PC-3 (cell line): ENCODE measurements around the gene IFIT1. TPM values are rescaled to one million over a fixed set of nuclear protein-coding genes. Genes with fewer than 3 reads are reported as not detected.

ENCODE experiments used
- ATAC-seq: fragments of 200-7000 bp; cut with Tn5 transposase; 2 replicates; pipeline ENCODE4 v1.9.1; 2020; ENCODE audit warnings: mild to moderate bottlenecking, moderate library complexity
- BruUV-seq: library from RNA; stranded (reverse); fragments of 400-500 nt; replicated peaks from 2 replicates; lab custom pipeline; 2021; lab: Mats Ljungman, UMichigan
- CTCF ChIA-PET: fragments of 300-600 bp; sonication (Branson Sonifier 250); formaldehyde crosslinking; loops from one replicate; lab custom pipeline; 2022; ENCODE audit warnings: antibody characterized with exemption; lab: Charles Lee
- POLR2A ChIA-PET: fragments of 300-600 bp; sonication (Branson Sonifier 250); formaldehyde crosslinking; loops from one replicate; lab custom pipeline; 2022; ENCODE audit warnings: antibody characterized with exemption; ENCODE audit not compliant: unreplicated experiment; lab: Charles Lee
- DNase-seq: peaks from one replicate; pipeline ENCODE4 v3.0.0-alpha.2; 2015
- H2AFZ ChIP-seq: fragments of 300-600 bp; sonication (generic); 2 replicates; pipeline ENCODE4 v1.6.0; 2016; ENCODE audit warnings: antibody characterized with exemption, low read length
- H3F3A ChIP-seq: fragments of 300-600 bp; sonication (generic); one replicate; pipeline ENCODE4 v1.6.0; 2017; ENCODE audit warnings: antibody characterized with exemption, low read length, control low read depth, mild to moderate bottlenecking; ENCODE audit not compliant: unreplicated experiment
- H3K27ac ChIP-seq: fragments of 300-600 bp; sonication (generic); 2 replicates; pipeline ENCODE4 v1.5.1; 2016; ENCODE audit warnings: mild to moderate bottlenecking, low read length
- H3K27me3 ChIP-seq: fragments of 300-600 bp; sonication (generic); 2 replicates; pipeline ENCODE4 v1.6.1; 2016; ENCODE audit warnings: low read length, mixed read lengths
- H3K36me3 ChIP-seq: fragments of 300-600 bp; sonication (generic); 2 replicates; pipeline ENCODE4 v1.6.1; 2016; ENCODE audit warnings: low read depth, mixed run types, low read length, mixed read lengths
- H3K4me1 ChIP-seq: fragments of 300-600 bp; sonication (generic); 2 replicates; pipeline ENCODE4 v1.5.1; 2016; ENCODE audit warnings: low read length; ENCODE audit not compliant: insufficient read depth
- H3K4me2 ChIP-seq: fragments of 300-600 bp; sonication (generic); 2 replicates; pipeline ENCODE4 v1.6.0; 2016; ENCODE audit warnings: low read length
- H3K4me3 ChIP-seq: fragments of 300-600 bp; sonication (generic); 2 replicates; pipeline ENCODE4 v1.5.1; 2016; ENCODE audit warnings: mild to moderate bottlenecking, low read length, mixed read lengths
- H3K79me2 ChIP-seq: fragments of 300-600 bp; sonication (generic); 2 replicates; pipeline ENCODE4 v1.6.1; 2017; ENCODE audit warnings: low read length, mixed read lengths
- H3K9ac ChIP-seq: fragments of 300-600 bp; sonication (generic); 2 replicates; pipeline ENCODE4 v1.6.0; 2016; ENCODE audit warnings: mild to moderate bottlenecking, low read length
- H3K9me2 ChIP-seq: fragments of 300-600 bp; sonication (generic); replicated peaks from 2 replicates; pipeline ENCODE4 v1.6.1; 2016; ENCODE audit warnings: mixed run types, low read length, mixed read lengths
- H3K9me3 ChIP-seq: fragments of 300-600 bp; sonication (generic); 2 replicates; pipeline ENCODE4 v1.6.1; 2016; ENCODE audit warnings: low read length, mixed read lengths
- H4K20me1 ChIP-seq: fragments of 300-600 bp; sonication (generic); 2 replicates; pipeline ENCODE4 v1.6.1; 2016; ENCODE audit warnings: low read length, mixed read lengths
- CTCF ChIP-seq: fragments of 300-600 bp; sonication (generic); conservative IDR thresholded peaks from 2 replicates; pipeline ENCODE4 v1.5.1; 2017; ENCODE audit warnings: antibody characterized with exemption, low read depth, mild to moderate bottlenecking, low read length
- EZH2 ChIP-seq: fragments of 300-600 bp; sonication (generic); IDR thresholded peaks from one replicate; pipeline ENCODE4 v1.6.1; 2017; ENCODE audit warnings: antibody characterized with exemption, mild to moderate bottlenecking, low read length; ENCODE audit not compliant: unreplicated experiment
- EZH2phosphoT487 ChIP-seq: fragments of 300-600 bp; sonication (generic); IDR thresholded peaks from 2 replicates; pipeline ENCODE4 v1.6.1; 2018; ENCODE audit warnings: mild to moderate bottlenecking, antibody characterized with exemption, low read length, borderline replicate concordance
- intact Hi-C: fragments of 100-400 bp; cut with micrococcal nuclease; formaldehyde crosslinking; loops from 2 replicates; pipeline ENCODE4 v1.9.0; 2023
- total RNA-seq: library from RNA; depleted of rRNA; stranded (reverse); fragments of >200 nt; gene quantifications from 2 replicates; pipeline ENCODE4 v1.2.3, GENCODE V29; 2014

IFIT1 gene
- total RNA-seq, 1 experiment from 2014 or later = 19.6 TPM

GRCh38 chr10:89379103-89379502 lies 13.3 kb upstream of the IFIT1 start:
- intact Hi-C loops = no loop called here
- POLR2A ChIA-PET = interaction anchor here (0.6 kb wide), 1 partner anchor 189 kb away, joined by 3 read pairs; no protein-coding TSS in a partner anchor
- no peak overlapping the region for H3K4me2 ChIP-seq

GRCh38 chr10:89382757-89383156 lies 9.7 kb upstream of the IFIT1 start:
- Histone ChIP-seq H3K36me3 (no peaks in the 10 kb centered on the region), H2AFZ (no peak overlapping the region), H3K79me2 (no peaks in the 10 kb centered on the region), H3K27me3 (no peaks in the 10 kb centered on the region), H3K4me3 (no peak overlapping the region), H3K4me1 (peaks cover 10% of the 10 kb centered on the region), H3K4me2 (no peak overlapping the region), H3K27ac (no peak overlapping the region), H3K9ac (no peak overlapping the region), H3F3A (no peaks in the 10 kb centered on the region), H4K20me1 (no peaks in the 10 kb centered on the region), H3K9me2 (no peaks in the 10 kb centered on the region), H3K9me3 (no peaks in the 10 kb centered on the region)
- CTCF ChIA-PET = no interaction called here
- BruUV-seq = no TSS peak
- no peak for TF ChIP-seq CTCF
- no peak for TF ChIP-seq EZH2phosphoT487
- no peak for TF ChIP-seq EZH2
- POLR2A ChIA-PET = no interaction called here
- no peak for ATAC-seq
- no peak for DNase-seq
- intact Hi-C loops = no loop called here

More at GRCh38 chr10:89379103-89379502, 13.3 kb upstream of the IFIT1 start:
- Histone ChIP-seq H3K4me1 (peaks cover 11% of the 10 kb centered on the region), H3F3A (no peaks in the 10 kb centered on the region), H3K9ac (no peak overlapping the region), H2AFZ (no peak overlapping the region), H3K27me3 (no peaks in the 10 kb centered on the region), H3K9me2 (no peaks in the 10 kb centered on the region), H3K9me3 (no peaks in the 10 kb centered on the region), H3K79me2 (no peaks in the 10 kb centered on the region), H3K27ac (no peak overlapping the region), H4K20me1 (no peaks in the 10 kb centered on the region), H3K36me3 (no peaks in the 10 kb centered on the region), H3K4me3 (no peak overlapping the region)
- ATAC-seq (no peak), DNase-seq (no peak)
- no peak for TF ChIP-seq EZH2phosphoT487
- no peak for TF ChIP-seq CTCF
- TF ChIP-seq EZH2 = no peak
- no TSS peak for BruUV-seq
- CTCF ChIA-PET = no interaction called here

GRCh38 chr10:89384474-89385340 lies 7.7 kb upstream of the IFIT1 start:
- no peaks in the 10 kb centered on the region for H4K20me1 ChIP-seq
- H3K4me3 ChIP-seq = no peak overlapping the region
- ATAC-seq (no peak), DNase-seq (no peak)
- H3K4me1 ChIP-seq = peaks cover 16% of the 10 kb centered on the region
- intact Hi-C loops = loop anchor here (5.0 kb wide), 2 partner anchors 57 to 82 kb away; partner anchors contain the start of genes IFIT2 and IFIT3
- no peak overlapping the region for H2AFZ ChIP-seq
- no peaks in the 10 kb centered on the region for H3K36me3 ChIP-seq
- no peak for TF ChIP-seq EZH2
- no peak for TF ChIP-seq CTCF
- TF ChIP-seq EZH2phosphoT487 = no peak
- no peaks in the 10 kb centered on the region for H3K9me3 ChIP-seq
- ChIA-PET POLR2A (no interaction called here), CTCF (no interaction called here)
- no peaks in the 10 kb centered on the region for H3K79me2 ChIP-seq
- no peaks in the 10 kb centered on the region for H3K9me2 ChIP-seq
- H3F3A ChIP-seq = peaks cover 3% of the 10 kb centered on the region
- no peaks in the 10 kb centered on the region for H3K27me3 ChIP-seq
- no peak overlapping the region for H3K4me2 ChIP-seq
- no TSS peak for BruUV-seq
- H3K9ac ChIP-seq = no peak overlapping the region
- H3K27ac ChIP-seq = no peak overlapping the region
